GM19455 (cell line): ENCODE data around the gene ERCC4.
"Not testable (repeated sequence)": the region's sequence is repeated elsewhere in the genome, so short reads cannot be mapped to it uniquely, and the experiment has no call there.

Experiments used
- ATAC-seq: cut with Tn5 transposase; IDR thresholded peaks from one replicate; pipeline ENCODE4 v1.9.1; 2021; ENCODE audit not compliant: unreplicated experiment

The ERCC4 gene

GRCh38 chr16:13919683-13920509 is at the start of gene ERCC4:
ERCC4 (plus strand) TSS chr16:13920154; CDS start chr16:13920166, 12 bp downstream.
- peak; percentile 98 for ATAC-seq

DNA sequence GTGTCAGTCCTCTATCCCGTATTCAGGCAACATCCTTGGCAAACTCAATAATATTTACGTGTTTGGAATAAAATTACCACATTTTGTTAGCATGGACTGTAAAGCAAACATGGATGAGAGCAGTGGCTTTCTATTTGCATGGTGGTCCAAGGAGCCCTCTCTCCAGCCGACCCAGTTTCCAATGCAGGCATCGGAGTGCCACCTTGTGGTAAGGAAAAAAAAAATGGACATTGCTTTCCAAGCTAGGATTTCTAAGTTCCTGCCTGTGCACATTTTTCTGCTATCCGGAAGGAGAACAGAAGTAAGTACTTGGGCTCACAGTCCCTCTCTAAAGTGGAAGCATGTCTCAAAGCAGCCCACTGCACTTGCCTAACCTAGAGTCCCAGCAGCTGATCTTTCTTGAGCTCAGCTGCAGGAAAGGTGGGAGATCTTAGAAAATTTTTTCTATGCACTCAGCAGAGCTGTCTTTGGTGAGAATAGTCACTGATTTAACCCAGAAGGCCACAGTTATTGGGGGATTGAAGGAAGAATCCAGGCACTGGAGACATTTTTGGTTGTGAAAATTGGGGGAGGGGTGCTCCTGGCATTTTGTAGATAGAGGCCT is 46.0 kb upstream of the ERCC4 start:
- no peak for ATAC-seq

- ATAC-seq, result no peak
Measured at GRCh38 chr16:13875614-13876284, 44.2 kb upstream of the ERCC4 start.

GRCh38 chr16:13883276-13883675 is 36.7 kb upstream of the ERCC4 start:
- ATAC-seq, result no peak

- ATAC-seq, result no peak
Measured at GRCh38 chr16:13883881-13884280, 36.1 kb upstream of the ERCC4 start.

DNA sequence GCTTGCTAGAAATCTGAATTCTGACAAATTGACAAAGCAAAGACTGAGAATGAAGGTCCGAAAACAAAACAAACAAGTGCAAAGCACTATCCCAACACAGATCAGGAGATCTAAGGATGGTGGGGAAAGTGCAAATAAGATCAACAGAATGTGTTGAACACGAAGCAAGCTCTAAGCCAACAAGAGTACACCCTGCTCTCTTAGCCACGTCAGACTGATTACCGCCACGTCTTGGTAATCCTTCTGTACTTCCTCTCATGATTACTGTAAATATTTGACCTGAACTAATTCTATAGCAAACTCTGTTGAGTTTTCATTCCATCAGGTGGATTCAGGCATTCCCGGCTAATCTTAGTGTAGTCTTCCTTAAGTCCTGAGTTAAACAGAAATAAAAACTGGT is 34.3 kb upstream of the ERCC4 start:
- no peak for ATAC-seq

DNA sequence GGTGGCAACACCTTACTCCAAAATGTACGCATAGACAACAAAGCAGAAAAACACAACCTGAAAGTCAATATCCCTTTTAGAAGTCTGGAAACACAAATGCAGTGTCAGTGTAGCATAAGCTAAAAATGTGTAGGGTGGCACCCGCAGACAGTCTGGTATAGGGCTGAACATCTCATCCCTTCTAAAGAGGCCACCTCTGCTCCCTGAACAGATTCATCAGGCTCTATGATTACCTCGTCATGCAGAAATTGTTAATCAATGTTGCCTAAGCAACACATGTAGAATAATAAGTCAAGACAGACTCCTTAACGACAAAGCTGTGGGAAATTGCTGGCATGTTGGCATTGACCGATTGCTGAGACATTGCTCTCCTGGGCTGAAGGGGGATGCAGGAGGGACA is 33.3 kb upstream of the ERCC4 start:
- no peak for ATAC-seq

- ATAC-seq, result not testable (repeated sequence)
Measured at GRCh38 chr16:13889323-13889722, 30.6 kb upstream of the ERCC4 start.

- ATAC-seq, result no peak
Measured at GRCh38 chr16:13892301-13892700, 27.7 kb upstream of the ERCC4 start.

DNA sequence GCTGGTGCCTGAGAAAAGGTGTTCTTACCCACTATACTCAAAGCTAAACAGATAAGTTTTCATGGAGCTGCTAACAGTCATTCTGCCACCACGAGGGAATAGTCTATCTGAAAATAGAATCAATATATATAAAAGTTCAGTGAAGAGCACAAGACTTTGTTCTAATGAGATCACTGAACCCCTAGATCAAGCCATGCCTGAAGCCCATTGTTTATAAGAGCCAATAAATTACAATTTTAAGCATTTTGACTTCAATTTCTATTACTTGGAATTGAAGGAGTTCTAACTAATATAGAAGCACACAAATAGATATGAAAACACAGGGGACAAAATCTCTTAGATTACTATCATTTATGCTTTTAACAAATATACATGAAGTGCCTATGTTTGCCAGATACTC is 24.4 kb upstream of the ERCC4 start:
- ATAC-seq, result no peak

DNA sequence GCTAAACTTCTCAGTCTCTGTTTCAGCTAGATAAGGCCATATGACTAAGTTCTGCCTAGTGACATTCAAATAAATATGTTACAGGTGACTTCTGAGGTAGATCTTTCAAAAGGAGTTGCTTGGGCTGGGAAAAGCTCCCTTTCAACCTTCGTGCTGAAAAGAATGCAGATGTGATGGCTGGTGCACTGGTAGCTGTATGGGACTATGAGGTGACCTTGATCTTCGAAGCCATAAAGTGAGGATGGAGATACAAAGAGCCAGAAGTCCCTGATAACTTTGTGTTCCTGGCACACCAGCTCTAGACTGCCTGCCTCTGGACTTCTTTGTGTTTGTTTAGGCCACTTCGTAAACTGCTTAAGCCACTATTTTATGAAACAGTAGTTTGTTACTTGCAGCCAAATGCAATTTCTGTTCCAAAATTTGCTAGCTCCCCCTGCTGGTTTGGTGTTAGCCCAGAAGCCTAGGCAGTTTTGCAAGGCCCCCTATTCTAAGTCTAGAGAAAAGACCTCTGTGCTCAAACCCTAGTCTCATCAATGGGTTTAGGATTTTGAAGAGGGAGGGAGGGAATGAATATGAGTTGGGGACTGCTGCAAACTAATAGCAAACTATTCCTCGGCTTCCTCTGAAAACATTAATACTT is 23.3 kb upstream of the ERCC4 start:
- ATAC-seq, result no peak

DNA sequence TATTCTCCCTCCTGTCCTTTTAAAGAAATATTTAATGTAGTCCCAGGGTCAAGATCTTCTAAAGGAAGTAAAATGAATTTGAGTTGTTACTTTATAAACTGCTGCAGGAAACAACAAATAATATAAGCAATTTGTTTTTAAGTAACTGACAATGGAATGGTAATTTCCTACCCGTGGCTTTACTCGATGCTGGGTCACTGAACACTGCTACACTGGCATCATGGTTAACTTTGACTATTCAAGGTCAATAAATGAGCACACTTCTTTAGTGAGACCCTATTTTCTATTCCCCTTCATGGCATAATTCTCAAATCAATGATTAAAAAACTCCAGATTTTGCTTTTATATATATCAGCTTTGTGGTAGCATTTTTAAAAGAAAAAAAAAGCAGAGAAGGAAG is 22.1 kb upstream of the ERCC4 start:
- no peak for ATAC-seq

DNA sequence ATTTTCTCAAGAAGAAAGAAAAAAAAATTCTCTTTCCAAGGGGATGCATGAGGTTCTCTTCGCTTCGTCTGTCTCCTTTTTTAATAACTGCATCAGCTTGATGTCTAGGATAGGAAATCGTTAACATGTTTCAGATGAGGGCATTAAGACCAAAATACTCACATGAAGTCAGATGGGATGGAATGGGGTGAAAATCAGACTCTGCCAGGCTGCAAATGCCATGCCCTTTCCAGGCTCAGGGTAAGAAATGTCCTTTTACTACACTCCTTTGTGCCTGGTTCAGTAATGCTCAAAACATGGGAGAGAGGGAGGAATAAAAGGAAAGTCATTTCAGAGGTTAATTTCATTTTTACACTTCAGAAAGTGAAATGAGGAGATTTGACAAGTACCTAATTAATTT is 21.7 kb upstream of the ERCC4 start:
- ATAC-seq, result no peak

DNA sequence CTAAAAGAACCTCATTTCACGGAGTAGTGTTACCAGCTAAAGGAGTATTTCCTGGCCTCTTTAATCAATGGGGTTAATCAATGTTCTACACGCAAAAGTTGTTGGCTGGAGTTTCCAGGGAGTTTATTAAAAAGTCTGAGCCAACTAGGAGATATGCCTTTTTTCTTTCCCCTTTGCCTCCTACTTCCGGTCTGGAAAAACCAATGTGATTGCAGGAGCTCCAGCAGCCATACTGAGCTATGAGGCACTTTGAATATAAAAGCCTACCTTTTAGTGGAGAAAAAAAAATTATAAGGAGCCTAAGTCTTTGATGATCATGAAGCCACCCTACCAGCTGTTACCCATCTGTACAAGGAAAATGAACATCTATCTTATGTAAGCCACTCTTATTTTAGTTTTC is 17.9 kb upstream of the ERCC4 start:
- ATAC-seq, result no peak

- no peak for ATAC-seq
Measured at GRCh38 chr16:13902677-13903076, 17.3 kb upstream of the ERCC4 start.

GRCh38 chr16:13904179-13904691 is 15.7 kb upstream of the ERCC4 start:
- no peak for ATAC-seq

- not testable (repeated sequence) for ATAC-seq
Measured at GRCh38 chr16:13904822-13905221, 15.1 kb upstream of the ERCC4 start.

DNA sequence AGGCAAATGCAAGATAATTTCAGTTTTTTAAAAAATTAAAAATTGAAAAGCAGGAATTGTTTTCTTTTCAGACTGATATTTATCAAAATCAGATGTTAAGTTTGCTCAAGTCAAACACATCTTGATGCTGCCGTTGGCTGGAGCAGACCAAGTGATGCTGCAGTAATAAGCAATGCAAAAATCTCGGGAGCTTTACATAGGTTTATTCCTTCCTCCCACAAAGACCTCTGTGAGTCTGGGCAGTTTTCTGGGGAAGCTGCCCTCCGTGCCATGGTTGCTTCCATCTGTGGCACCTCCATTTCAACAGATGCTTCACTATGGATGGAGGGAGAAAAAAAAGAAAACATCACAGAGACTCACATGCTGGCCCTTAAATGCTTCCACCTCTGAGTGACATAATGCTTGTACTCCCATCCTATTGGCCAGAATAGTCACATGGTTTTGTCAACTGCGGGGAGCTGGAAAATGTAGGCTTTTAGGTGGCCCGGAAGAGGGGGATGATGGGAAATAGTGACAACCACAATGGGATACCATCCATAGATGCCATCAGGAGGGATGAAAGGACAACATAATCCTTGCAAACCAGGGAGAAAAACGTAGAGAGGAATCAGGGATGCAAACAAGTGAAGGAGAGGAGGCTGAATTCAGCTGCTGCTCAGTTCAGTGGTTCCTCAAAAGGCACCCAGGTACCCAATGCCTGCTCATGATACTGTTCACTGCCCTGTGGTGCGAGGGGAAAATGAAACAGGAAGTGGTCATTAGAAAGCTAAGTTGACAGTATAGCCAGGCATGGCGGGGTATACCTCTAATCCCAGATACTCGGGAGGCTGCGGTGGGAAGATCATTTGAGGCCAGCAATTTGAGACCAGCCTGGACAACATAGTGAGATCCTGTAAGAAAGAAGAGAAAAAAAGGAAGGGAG is 13.5 kb upstream of the ERCC4 start:
- ATAC-seq, result no peak

DNA sequence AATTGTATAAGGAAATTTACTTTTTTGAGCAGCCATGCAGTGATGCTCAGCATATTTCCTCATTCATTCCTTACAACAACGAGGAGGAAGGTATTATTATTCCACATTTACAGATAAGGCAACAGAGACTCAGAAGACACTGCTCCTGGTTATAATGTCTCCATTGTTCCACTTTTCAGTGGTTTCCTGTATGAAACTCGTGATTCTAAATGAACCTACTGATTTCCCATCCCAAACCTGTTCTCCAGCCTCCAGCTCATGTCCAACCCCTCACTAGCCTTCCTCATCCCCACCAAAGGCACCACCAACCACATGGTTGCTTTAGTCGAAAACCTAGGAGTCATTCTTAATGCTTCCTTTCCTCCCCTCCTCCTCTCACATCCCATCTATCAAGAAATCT is 12.5 kb upstream of the ERCC4 start:
- ATAC-seq, result no peak

DNA sequence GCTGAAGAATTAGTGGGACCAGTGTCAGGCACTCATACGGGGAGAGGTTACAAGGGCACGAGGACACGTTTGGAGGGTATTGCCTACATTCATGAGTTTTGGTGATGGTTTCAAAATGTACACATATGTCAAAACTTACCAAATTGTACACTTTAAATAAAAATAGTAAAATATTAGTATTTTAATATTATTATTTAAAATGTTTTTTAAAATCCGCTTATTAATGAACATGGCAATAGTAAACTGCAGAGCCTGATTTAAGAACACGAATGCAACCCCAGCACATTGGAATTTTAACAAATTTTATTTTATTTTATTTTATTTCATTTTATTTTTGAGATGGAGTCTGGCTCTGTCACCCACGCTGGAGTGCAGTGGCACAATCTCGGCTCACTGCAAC is 10.9 kb upstream of the ERCC4 start:
- no peak for ATAC-seq
